GDM1 (cell line): Measurements from ENCODE around the gene ZBTB16.

Experiments used
- DNase-seq: peaks from one replicate; lab custom pipeline; 2025; lab: John Stamatoyannopoulos, UW

The ZBTB16 gene

DNA sequence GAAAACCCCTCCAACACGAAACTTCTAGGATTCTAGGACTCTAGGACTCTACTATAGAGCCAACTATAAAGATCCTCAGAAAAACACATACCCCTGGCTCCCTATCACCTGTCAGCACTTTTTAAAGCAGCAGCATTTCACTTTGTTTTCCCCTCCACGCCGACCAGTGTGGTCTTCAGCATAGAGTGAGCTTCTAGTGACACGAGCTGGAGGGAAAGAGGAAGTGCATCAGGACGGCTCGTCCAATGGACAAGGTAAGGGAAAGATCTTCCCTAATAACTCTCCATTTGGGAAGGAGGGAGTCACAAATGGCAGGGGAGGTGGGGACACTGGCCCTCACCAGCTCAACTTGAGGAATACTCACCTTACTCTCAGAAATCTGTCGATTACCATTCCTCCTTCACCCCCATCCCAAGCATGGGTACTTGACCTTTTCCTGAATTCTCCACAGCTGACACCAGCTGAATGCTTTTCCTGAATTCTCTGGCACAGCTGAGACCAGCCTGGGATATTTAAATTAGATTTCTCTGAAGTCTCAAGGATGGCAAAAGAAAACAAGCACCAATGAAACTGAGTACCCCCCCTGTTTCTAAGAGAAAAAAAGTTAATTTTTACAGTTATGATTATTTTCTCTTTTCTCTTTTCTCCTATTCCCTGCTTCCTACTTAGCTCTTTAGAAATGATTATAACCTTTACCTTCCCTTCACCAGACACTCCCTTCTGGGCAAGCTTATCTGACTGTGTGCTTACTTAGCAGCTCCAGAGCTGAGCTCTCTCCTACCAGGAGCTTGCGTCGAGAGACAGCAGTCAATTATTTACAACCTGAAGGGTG, 203.4 kb downstream of the ZBTB16 start:
- peak; percentile 33 for DNase-seq

DNA sequence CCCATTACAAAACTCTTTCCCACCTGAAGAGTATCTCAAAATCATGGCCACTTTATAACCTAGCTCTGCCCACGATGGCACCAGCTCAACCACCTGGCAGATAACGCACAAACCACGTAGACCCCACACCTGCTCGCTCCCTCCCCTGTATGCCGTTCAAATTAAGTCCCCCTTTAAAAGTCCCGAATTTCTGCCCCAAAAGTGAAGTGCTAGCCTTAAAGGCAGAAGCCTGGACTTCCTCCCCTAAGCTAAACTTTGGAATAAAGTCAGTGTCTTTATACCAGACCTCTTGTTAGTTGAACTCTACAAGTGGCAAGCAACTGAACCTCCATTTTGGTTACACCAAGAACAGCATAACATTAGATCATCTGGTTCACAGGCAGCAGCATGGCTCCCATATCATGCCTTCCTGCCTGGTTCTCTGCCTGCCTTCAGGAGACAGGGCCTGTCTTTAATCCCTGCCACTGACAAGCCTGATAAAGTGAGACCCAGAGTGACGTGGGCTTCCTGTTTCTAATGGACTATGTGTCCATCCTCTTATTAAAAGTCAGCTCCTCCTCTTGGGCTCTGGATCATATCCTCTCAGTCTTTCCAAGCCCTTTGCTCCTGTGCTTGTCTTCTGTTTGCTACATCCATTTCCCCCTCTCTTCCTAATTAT, 204.1 kb downstream of the ZBTB16 start:
- no peak for DNase-seq

DNA sequence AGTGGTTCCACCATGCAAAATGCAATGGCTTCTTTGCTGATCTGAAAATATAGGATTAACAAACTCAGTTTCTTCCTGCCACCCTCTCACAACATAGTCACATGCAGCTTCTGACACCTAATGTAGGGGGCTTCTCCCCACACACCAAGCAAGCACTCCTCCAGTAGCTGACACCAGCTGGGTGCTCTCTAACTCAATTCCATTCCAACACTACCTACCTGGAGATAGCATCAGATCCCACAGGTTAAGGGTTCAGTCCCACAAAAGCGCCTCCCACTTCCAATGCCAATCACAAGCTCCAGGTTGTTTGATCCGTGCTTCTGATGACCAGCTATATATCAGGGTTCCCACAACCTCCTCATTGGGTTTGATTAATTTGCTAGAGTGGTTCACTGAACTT, 204.9 kb downstream of the ZBTB16 start:
- DNase-seq = no peak

DNA sequence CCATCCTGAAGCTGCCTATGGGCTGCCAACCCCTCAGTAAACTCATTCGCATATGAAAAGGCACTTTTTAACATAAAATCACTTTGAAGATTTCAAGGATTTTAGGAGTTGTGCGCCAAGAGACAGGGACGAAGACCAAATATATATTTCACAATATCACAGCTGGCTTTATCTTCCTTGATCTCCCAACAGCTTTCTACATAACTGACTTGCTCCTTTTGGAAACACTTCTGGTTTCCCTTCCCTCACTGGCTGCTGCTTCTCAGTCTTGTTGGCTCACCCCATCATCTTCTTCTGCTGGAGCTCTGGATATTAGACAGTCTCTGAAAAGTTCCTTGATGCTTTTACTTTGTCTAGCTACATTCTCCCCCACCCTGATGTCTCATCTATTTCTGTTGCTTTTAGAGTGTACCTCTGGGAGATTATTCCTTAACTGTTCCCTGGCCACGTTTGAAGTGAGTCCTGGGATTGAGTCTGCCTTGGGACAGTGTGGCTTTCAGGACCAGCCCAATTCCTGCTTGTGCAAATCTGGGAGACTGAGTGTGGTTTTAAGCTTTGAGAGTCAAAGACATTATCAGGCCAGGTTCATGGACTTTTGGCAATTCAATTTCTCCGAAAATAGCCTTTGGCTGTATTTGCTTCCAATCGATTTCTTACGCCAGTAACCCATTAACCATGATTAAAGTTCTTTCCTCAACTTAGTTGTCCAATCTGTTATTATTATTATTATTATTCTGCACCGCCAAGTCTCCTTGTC, 205.8 kb downstream of the ZBTB16 start:
- DNase-seq = no peak

DNA sequence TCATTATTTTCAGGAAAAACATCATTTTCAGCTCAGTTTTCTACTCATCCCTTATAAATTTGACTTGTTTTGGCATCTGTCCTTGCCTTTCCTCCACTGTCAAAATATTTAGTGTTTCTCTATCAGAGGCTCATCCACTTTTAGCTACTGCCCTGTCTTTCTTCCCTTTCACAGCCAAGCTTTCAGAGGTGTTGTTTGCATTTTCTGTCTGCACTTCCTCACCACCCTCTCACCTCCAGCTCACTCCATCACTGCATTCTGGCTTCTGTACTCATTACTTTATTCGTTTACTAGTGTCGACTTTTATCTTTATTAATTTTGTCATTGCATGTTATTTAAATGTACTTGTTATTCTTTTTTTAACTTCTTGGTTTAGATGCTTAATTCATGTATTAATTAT, 210.0 kb downstream of the ZBTB16 start:
- no peak for DNase-seq

DNA sequence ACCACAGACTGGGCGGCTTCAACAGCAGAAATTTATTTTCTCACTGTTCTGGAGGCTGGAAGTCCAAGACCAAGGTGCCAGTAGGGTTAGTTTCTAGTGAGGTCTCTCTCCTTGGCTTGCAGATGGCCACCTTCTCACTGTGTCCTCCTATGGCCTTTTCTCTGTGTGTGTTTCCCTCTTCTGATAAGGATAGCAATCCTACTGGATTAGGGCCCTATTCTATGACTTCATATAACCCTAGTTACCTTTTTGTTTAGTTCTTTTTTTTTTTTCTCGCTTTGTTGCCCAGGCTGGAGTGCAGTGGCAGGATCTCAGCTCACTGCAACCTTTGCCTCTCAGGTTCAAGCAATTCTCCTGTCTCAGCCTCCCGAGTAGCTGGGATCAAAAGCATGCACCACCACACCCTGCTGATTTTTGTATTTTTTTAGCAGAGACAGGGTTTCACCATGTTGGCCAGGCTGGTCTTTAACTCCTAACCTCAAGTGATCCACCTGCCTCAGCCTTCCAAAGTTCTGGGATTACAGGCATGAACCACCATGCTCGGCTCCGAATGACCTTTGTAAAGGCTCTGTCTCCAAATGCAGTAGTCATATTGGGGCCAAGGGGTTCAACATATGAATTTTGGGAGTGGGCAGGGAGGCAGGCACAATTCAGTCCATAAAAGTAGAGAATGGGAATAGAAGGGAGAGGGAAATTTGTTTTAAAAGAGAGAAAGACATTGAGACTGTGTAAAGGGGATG, 211.2 kb downstream of the ZBTB16 start:
- no peak for DNase-seq

DNA sequence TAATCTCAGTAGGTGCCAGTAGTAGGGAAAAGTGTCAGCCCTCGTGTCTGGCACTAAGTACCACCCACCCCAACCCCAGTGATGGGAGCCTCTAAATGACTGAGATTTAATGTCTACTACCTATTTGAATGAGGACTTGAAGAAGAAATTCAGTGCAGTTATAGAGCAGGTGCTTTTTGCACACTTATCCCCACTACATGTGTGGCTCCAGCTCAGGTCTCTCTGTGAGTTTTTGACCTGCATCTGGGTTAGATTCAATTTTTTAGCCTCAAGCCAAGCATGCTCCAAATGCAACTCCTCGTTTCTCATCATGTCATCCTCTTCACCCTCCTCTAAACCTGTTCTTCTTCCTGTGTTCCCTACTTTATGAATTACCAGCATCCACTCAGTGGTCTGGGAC, 211.8 kb downstream of the ZBTB16 start:
- no peak for DNase-seq

DNA sequence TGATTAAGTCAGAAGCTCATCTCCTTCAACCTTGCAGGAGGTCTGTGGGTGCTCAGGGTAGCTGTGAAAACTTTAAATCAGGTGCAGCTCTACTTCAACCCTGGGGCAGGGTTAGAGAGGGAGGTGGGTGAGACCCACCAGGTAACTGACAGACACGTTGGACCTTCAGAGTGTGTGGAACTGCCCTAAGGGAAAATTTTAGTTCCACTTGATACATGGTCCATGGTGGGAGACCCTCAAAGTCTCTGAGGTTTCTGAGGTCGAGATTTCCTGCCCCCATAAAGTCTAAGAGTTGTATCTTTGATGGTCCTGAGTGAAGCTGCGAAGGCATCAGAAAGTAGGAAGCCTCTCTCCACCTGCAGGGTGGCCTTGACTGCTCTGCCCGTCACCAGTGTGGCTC, 212.8 kb downstream of the ZBTB16 start:
- DNase-seq = no peak

DNA sequence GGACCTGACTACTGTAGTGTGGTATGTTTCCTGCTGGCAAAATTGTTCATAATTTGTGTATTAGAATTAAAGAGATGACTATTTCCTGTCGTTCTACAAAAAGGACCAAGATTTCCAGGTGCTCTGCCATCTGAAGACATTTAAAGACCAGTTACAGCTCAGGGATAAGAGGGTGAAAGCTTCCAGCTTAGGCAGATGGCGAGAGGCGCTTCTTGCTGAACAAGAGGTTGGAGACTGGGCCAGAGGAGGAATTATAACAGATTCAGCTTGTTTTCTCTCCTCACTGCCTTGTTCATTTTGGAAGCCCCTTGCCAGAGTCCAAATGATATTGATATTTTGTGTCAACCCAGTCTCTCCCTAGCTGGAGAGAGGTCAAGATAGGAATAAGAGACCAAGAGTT, 213.6 kb downstream of the ZBTB16 start:
- no peak for DNase-seq

DNA sequence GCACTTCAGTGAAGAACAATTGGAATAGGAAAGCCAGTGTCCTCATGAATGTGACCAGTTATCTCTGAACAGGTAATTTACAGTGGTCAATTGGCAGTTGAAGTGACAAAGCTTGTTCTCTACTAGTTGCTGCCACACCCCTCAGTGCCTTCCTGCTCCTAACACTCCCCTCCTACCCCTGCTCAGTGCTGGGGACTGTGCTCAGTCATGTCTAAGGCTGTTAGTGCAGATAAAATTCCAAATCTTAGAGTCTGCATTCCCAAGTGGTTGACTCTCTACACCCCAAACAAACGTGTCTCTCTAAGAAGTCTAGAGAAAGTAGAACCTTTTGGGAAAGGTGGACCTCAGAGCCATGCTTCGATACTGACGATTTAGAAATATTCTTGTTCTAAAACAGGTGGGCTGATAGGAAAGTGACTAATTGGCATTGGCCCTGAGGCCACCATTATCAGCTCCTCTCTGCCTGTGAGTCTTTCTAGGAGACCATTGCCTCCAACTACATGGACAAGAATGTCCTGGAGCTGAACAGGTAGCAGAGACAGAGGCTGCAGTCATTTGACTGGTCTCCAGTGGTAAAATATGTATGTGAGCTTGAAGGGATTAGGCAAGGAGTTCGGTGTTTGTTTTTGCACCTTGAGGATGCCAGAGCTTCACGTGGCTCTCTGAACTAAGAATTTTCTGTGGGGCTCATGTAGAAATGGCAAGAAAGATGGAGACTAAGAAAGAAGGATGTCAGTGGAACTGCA, 214.6 kb downstream of the ZBTB16 start:
- DNase-seq = no peak

DNA sequence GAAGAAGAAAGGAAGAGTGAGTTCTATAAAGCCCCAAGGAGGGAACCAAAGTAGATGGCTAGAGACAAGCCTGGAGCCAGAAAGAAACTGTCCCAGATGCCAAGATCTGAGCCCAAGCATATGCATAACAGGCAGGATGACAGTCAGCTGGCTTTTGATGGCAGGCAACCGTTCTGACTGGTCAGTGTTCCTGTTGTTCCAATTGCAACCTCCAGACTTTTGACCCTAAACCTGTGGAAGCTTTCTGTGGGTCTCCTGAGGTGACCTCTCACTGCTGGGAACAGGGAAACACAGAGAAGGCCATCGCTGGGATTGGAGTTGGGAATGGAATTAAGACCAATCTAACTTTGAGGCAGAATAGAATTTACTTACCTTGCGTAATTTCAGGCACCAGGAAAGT, 215.1 kb downstream of the ZBTB16 start:
- DNase-seq = no peak

DNA sequence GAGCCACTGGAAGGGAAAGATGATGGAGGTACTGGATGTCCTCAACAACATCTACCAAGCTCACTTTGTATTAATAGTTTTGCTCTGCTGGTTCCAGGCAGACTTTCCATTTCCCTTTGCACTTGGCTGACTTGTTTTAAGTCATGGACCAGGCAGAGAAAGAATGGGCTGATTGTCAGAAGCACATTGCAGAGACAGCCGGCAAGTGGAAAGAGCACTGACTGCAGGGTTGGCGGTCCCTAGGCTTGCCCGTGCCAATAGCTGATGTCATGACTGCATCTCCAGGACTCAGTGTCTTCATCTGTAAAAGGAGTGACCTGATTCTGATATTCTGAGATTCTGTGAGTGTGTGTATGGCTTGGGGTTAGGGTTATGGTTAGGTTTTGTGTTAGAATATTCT, 215.8 kb downstream of the ZBTB16 start:
- DNase-seq = no peak

DNA sequence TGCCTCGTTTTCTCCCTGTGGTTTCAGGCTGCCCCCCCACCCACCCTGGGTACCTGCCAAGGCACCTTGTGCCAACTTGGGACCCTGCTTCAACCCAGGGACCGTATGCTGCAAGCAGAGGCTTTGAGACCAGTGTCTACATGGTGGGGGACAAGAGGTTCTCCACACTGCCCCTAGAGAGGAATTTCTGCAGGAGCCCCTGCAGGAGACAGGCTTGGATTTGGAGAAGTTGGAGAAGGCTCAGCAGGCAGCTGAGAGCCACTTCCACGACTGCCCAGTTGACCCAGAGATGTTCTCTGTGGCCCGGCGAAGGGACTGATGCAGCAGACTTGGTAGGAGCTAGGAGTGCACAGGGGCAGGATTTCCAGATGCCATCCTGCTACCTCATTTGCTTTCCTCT, 216.6 kb downstream of the ZBTB16 start:
- DNase-seq = no peak

DNA sequence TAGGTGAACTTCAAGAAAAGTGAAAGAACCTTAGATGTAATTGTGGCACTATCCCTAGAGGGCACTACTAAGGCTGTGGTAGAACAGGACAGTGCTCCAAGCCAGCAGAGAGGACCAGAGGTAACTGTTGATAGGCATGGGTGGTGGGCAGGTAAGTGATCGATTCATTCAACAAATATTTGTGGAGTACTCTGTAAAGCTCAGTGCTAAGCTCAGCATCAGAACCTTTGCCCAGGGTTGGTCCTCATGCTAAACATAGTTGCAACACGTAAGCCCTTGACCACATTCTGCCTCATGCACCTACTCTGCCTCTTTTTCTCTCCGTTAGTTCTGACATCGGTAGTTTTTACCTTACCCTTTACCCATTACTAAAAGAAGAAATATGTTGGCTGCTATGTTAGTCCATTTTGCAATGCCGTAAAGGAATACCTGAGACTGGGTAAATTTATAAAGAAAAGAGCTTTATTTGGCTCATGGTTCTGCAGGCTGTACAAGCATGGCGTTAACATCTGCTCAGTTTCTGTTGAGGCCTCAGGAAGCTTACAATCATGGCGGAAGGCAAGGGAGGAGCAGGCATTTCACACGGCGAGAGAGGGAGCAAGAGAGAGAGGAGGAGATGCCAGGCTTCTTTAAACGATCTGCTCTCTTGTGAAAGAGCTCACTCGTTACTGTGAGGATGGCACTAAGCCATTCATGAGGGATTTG, 218.3 kb downstream of the ZBTB16 start:
- DNase-seq = no peak

DNA sequence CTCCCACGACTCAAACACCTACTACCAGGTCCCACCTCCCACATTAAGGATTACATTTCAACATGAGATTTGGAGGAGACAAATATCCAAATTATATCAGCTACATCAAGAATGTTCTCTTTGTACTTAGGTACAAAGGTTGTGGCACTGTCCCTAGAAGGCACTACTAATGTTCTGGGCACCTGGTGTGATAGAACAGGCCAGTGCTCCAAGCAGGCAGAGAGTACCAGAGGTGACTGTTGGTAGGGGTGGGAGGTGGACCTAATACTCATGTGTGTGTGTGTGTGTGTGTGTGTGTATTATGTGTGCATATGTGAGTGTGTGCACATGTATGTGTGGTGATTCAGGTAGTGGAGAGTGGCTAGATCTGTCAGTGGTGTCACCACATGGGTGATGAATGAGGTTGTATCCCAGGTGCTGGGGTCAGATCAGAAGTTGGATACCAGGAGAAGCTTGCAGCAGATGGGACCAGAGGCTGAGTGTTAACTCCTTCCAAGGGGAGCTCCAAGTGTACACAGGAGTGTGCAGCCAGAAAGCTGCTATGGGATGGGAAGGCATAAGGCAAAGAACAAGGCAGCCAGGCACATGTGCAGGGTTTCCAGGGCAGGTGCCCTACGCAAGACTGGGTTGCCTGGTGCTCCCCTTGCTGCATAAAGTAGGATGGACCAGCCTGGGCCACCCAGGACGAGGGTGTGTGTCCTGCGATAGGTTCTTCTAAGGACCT, 219.0 kb downstream of the ZBTB16 start:
- DNase-seq = no peak

DNA sequence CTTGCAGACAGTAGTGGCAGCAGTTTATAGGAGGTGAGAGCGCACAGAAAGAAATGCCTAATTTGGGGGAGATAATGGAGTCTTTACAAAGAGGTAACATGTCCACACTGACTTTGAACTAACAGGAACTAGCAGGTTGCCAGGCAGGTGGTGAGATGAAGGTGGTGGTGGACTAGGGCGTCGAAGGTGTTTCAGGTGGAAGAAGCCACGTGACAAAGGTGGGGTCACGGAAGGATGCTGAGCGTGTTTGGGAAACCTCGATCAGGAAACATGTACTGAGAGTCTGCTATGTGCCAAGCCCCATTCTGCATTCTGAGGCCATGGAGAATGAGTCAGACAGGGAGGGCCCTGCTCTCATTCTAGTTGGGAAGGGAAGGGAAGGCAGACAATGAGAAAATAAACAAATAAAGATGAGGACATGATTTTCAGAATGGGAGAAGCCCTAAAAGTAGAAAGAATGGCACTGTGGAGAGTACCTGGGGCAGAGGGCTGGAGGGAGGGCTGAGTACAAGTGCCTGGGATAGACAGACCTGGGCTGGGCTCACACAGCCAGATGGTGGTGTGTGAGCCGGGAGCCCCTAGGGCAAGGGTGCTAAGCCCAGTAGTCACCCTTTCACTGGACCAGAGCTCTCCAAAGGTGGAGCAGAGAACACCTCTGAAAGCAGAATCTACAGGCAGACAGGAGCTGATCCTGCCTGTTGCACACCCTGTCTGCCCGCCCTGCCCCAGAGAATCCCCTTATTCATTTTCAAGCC, 220.5 kb downstream of the ZBTB16 start:
- no peak for DNase-seq

DNA sequence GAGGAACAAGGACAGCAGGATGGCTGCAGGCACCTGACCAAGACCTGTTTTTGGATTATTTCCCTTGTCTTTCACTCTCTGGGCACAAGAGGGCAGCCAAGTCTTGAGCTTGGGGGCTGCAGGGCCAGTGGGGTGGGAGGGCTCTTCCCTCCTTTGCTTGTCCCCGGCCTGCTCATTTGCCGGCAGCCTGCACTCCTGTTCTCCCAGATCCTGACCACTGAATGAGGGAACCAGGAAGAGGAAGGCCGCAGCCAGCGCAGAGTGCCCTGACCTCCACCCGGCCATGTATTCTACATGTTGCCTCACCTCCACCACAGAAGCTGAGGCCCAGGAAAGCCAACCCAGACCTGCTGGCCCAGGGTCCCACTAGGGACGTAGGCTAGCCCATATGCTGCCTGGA, 221.2 kb downstream of the ZBTB16 start:
- DNase-seq = no peak

DNA sequence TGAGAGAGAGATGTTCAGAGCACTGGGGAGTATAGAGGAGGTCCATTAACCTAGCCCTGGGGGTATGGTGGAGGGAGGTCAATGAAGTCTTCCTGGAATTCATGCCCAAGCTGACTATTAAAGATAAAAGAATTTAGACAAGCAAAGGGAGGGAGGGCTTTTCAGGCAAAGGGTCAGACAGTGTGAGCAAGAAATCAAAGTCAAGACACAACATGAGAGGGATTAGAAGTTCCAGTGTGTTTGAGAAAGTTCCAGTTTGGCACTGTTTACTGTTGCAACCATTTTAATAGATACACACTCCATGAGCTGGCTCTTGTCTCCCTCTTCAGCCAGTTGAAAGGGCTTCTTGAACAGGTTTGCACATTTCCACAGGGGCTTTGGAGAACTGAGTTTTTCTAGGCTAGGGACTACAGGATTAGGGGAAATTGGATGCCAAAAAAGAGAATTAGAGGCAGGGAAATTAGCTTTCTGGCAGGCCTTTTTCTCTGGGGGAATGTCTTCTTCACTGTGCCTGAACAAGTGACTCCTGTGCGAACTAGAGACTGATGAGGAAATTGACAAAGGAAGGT, 222.0 kb downstream of the ZBTB16 start:
- no peak for DNase-seq

DNA sequence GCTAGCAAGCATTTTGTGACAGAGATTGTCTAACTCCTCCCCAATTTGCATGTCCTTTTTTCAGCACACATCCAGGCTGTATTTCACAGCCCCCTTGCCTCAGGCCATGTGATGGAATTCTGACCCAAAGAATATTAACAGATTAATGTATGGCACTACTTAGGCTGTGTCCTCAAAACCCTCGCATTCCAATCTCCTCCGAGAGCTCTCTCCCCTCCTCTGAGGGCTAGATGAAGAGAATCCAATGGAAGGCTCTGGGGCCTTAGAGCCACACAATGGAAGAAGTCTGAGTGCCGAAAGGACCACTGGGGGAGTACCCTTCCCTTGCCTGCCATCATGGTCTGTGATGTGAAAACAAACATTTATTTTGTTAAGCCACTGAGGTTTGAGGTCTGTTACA, 223.0 kb downstream of the ZBTB16 start:
- DNase-seq = no peak
